C1 segment of cervical spinal cord (tissue), 14 donors: ENCODE results near the gene GRK3.
"Not testable (repeated sequence)": the region's sequence is repeated elsewhere in the genome, so short reads cannot be mapped to it uniquely, and the experiment has no call there.

Source experiments
- DNase-seq, 14 donors: peaks; one replicate each; lab custom pipeline; 2025; lab: John Stamatoyannopoulos, UW

The GRK3 gene

DNA sequence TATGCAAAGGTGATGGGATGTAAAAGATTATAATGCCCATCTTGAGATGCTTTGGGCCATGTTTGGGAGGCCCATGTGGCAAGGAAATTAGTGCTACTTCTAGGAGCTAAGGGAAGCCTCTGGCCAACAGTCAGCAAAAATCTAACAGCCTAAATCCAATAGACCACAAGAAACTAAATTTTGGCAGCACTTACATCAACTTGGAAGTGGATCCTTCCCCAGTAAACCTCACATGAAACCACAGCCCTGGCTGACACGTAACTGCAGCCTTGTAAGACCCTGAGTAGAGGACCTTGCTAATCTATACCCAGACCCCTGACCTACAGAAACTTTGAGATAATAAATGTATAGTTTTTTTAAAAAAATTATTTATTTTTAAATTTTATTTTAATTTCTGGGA is 13.1 kb upstream of the GRK3 start:
- DNase-seq, result no peak

GRCh38 chr22:25552405-25552804 is 12.1 kb upstream of the GRK3 start:
- DNase-seq, result not testable (repeated sequence)

- DNase-seq, result no peak
Observed at GRCh38 chr22:25553131-25553530, 11.3 kb upstream of the GRK3 start.

GRCh38 chr22:25554238-25554671 is 10.2 kb upstream of the GRK3 start:
- no peak for DNase-seq

DNA sequence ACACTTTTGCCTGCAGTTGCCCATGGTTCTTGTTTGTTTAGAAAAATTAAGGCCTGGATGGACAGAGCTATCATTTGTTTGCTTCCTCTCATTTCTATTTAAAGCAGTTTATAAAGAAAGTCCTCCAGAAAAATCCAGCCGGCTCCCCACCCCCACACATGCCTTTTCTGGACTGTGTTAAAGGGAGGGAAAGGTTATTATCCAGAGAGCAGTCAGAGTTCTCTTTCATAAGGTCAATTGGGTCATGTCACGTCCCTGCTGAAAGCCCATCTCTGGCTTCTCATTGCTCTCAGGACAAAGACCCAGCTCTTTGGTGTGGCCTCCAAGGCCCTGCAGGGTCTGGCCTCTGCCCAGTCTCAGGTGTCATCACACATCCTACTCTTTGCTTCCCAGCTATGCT is 9.8 kb upstream of the GRK3 start:
- DNase-seq, result no peak

DNA sequence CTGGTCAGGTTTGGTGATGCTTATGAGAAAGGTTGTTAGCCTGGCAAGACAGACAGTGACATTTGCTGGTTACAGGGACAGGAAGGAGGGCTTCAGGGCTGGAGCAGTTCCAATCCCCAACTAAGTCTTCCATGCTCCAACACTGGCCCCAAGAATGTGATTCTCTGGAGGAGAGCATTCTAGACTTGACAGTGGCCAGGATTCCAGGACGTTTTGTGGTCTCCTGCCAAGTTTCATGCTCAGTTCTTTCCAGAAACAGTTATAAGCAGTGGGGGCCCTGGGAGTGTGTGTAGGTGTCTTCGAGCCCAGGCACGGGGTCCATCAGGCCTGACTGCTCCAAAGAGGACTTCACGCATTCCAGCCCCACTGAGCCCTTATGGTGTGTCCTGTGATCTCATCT is 8.9 kb upstream of the GRK3 start:
- no peak for DNase-seq

GRCh38 chr22:25557218-25557617 is 7.3 kb upstream of the GRK3 start:
- DNase-seq, result no peak

- peak in 1 of 14 donors; percentile 23 for DNase-seq
Observed at GRCh38 chr22:25558341-25558740, 6.1 kb upstream of the GRK3 start.

- not testable (repeated sequence) for DNase-seq
Observed at GRCh38 chr22:25559910-25560309, 4.6 kb upstream of the GRK3 start.

GRCh38 chr22:25561182-25561581 is 3.3 kb upstream of the GRK3 start:
- DNase-seq, result not testable (repeated sequence)

DNA sequence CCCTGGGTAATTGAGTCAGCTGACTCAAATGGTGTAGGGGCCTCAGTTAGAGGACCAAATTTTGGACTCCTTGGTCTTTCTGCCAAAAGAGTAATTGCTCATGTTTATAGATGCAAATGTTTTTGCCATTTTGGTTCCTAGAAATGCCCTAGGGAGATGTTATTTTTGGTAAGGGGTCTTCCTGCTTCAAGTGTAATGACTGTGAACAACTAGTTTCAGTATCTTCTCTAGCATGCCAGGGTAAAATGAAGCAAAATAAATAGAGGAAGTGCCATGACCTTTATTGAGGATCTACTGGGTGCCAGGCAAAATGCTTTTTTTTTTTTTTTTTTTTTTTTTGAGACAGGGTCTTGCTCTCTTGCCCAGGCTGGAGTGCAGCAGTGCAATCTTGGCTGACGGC is 2.5 kb upstream of the GRK3 start:
- DNase-seq, result not testable (repeated sequence)

- peak in 1 of 14 donors; percentile 22 for DNase-seq
Observed at GRCh38 chr22:25562966-25563760, 1.3 kb upstream of the GRK3 start.

- DNase-seq, result peak in 9 of 14 donors; percentile 5 to 47 (median 23)
Observed at GRCh38 chr22:25563761-25564319, 635 bp upstream of the GRK3 start.

GRCh38 chr22:25564979-25565677 is 653 bp downstream of the GRK3 start:
- DNase-seq, result peak in 7 of 14 donors; percentile 2 to 27 (median 12)

GRCh38 chr22:25566186-25566897 is 1.9 kb downstream of the GRK3 start:
- no peak for DNase-seq

GRCh38 chr22:25566898-25567235 is 2.4 kb downstream of the GRK3 start:
- DNase-seq, result no peak

DNA sequence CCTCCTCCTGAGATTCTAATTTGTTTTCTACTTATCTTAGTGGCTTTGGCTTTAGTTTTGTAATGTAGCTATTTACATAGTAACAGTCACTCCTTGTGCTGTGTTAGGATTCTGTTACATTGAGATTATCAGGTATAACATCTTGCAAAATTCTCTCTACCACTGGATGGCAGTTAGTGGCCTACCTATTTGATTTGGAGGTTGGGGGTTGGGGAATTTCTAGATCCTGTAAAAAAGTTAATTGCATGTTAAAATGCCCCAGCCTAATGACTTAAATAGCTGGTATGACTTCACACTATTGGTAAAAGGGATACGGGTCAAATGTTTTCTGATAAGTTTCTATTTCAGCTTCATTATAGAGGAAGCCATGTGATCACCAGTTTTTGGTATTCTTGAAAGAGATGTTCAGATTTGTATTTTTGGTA is 2.8 kb downstream of the GRK3 start:
- DNase-seq, result peak in 1 of 14 donors; percentile 1

DNA sequence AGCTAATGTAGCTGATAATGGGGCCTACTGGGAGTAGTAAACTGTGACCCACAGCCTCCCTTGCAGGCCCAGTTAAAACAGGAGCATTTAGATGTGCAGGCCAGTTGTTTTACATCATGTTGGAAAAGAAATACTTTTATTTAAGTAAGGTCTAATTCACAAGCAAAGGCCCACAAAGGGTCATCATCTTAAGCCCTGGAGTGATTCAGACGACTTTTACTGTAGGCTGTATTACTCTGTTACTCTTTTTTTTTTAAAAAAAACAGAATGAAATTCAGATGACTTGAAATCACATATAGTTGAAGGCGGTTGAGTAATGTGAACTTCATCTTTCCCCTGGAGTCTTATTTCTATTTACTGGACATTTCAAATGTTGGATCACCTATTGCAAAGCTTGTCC is 3.6 kb downstream of the GRK3 start:
- DNase-seq, result not testable (repeated sequence)

DNA sequence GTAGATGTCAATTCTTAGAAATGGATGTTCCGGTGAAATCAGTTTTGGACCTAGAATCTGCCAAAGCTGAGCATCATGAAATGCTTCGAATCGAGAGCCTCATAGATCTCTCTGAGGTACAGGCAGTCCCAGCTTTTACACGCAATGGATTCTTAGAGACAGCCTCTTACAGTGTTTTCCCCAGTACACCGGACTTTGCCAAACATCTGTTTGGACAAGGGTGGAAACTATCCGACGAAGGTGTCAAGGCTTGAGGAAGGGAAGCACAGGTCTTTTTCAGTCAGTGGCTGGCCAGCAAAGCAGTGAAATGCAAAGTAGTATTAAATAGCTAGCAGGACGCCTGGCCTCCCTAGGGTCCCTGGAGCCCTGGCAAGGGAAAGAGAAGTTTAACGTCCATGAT is 4.9 kb downstream of the GRK3 start:
- no peak for DNase-seq

- no peak for DNase-seq
Observed at GRCh38 chr22:25569983-25570382, 5.5 kb downstream of the GRK3 start.

DNA sequence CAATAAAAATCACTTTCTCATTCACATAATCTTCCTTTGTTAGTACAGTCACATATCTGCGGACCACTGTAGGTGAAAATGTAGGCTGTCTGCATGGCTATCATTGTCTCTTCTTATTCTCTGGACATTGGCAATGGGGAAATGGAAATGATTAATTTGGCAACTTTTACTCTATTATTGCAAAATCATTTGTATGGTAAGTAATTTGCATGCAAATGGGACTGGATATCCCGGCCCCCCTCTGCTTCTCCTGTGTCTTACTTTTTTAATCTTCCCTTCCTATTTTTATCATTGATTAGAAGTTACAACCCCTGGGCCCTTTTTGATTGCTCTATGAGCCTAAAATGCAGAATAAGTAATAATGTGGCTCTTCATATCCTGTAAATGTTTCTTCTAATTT is 6.0 kb downstream of the GRK3 start:
- no peak for DNase-seq
